Hepatocyte (in vitro differentiated cells): ENCODE results near the gene MYNN. TPM values are rescaled to one million over a fixed set of nuclear protein-coding genes. Genes with fewer than 3 reads are reported as not detected.

Source experiments
- DNase-seq: peaks from one replicate; pipeline ENCODE4 v3.0.0-alpha.2; 2016; ENCODE audit warnings: low spot score
- H2AFZ ChIP-seq: fragments of 200-600 bp; sonication (generic); 2 replicates; pipeline ENCODE4 v1.6.0; 2016; ENCODE audit warnings: antibody characterized with exemption, mild to moderate bottlenecking
- H3K27ac ChIP-seq: fragments of 200-600 bp; sonication (generic); 2 replicates; pipeline ENCODE4 v1.5.1; 2016; ENCODE audit warnings: mild to moderate bottlenecking
- H3K27me3 ChIP-seq: fragments of 200-600 bp; sonication (generic); 2 replicates; pipeline ENCODE4 v1.6.1; 2016
- H3K36me3 ChIP-seq: fragments of 200-600 bp; sonication (generic); replicated peaks from 2 replicates; pipeline ENCODE4 v1.5.1; 2016; ENCODE audit warnings: low read depth; ENCODE audit not compliant: insufficient read depth
- H3K4me1 ChIP-seq: fragments of 200-600 bp; sonication (generic); 2 replicates; pipeline ENCODE4 v1.5.1; 2016; ENCODE audit warnings: mild to moderate bottlenecking, moderate library complexity; ENCODE audit not compliant: insufficient read depth
- H3K4me2 ChIP-seq: fragments of 200-600 bp; sonication (generic); 2 replicates; pipeline ENCODE4 v1.6.0; 2016
- H3K4me3 ChIP-seq: fragments of 200-600 bp; sonication (generic); 2 replicates; pipeline ENCODE4 v1.5.1; 2016; ENCODE audit warnings: mild to moderate bottlenecking
- H3K79me2 ChIP-seq: fragments of 200-600 bp; sonication (generic); 2 replicates; pipeline ENCODE4 v1.6.0; 2017; ENCODE audit warnings: mild to moderate bottlenecking
- H3K9me2 ChIP-seq: fragments of 200-600 bp; sonication (generic); replicated peaks from 2 replicates; pipeline ENCODE4 v1.6.0; 2017; ENCODE audit warnings: mild to moderate bottlenecking; ENCODE audit not compliant: insufficient read depth
- H3K9me3 ChIP-seq: fragments of 200-600 bp; sonication (generic); 2 replicates; pipeline ENCODE4 v1.5.1; 2016; ENCODE audit warnings: low read depth, mild to moderate bottlenecking
- H4K20me1 ChIP-seq: fragments of 200-600 bp; sonication (generic); 2 replicates; pipeline ENCODE4 v1.6.0; 2016; ENCODE audit warnings: mild to moderate bottlenecking; ENCODE audit not compliant: insufficient read depth, poor library complexity, severe bottlenecking
- EZH2 ChIP-seq: fragments of 200-600 bp; sonication (generic); IDR thresholded peaks from 2 replicates; pipeline ENCODE4 v1.6.1; 2016; ENCODE audit warnings: antibody characterized with exemption, mild to moderate bottlenecking, borderline replicate concordance
- EZH2phosphoT487 ChIP-seq: fragments of 200-600 bp; sonication (generic); IDR thresholded peaks from one replicate; pipeline ENCODE4 v1.6.1; 2018; ENCODE audit warnings: antibody characterized with exemption, mild to moderate bottlenecking, low read depth, moderate library complexity; ENCODE audit not compliant: unreplicated experiment, severe bottlenecking
- WGBS: methylation state at CpG from one replicate; pipeline ENCODE4 v1.1.6; 2016; ENCODE audit warnings: low lambda C conversion rate; ENCODE audit errors: missing lambda C conversion rate; 5-methylcytosine and 5-hydroxymethylcytosine counted together
- polyA plus RNA-seq: library from polyadenylated mRNA; unstranded; fragments of >200 nt; fragmentation: Nextera tagmentation; extraction: Ambion mirVana; gene quantifications from 2 replicates; pipeline ENCODE4 v1.2.1, GENCODE V29; 2016
- total RNA-seq: library from RNA; depleted of rRNA; stranded (reverse); fragments of >200 nt; gene quantifications from 2 replicates; pipeline ENCODE4 v1.2.3, GENCODE V29; 2014
- TF ChIP-seq, protein P1 (sequence below): fragments of 200-600 bp; sonication (generic); IDR thresholded peaks from 2 replicates; pipeline ENCODE4 v1.5.1; 2016; ENCODE audit warnings: antibody characterized with exemption, mild to moderate bottlenecking; ENCODE audit not compliant: poor library complexity

The MYNN gene
- total and polyA plus RNA-seq, 2 experiments from 2014 or later: 6.8 to 19.7 TPM

DNA sequence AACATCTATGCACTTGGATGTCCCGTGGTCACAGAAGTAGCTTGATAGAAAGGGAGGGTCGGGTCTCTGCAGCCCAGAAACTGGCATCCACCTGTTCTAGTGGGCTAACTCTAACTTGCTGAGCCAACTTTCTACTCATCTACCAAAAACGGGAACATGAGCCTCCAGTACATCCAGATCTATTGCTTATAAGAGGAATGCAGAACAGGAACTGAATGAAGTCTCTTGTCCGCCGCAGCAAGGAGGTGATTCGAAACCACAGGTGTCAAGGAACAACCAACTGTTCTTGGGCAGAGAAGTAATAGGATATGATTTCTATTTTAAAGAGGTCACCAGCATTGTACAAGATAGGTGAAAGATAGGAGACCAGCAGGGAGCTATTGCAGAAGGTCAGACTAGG, 26.3 kb upstream of the MYNN start:
- Histone ChIP-seq H2AFZ (no peak overlapping the region), H3K27ac (no peak overlapping the region), H3K9me3 (no peaks in the 10 kb centered on the region), H3K36me3 (no peaks in the 10 kb centered on the region), H3K4me3 (no peak overlapping the region), H3K4me2 (no peak overlapping the region), H3K9me2 (no peaks in the 10 kb centered on the region), H3K79me2 (no peaks in the 10 kb centered on the region), H3K27me3 (no peaks in the 10 kb centered on the region), H3K4me1 (no peaks in the 10 kb centered on the region), H4K20me1 (no peaks in the 10 kb centered on the region)
- 72% methylated on average over 6 of the region's 6 CpGs for WGBS
- TF ChIP-seq EZH2: no peak
- no peak for DNase-seq

DNA sequence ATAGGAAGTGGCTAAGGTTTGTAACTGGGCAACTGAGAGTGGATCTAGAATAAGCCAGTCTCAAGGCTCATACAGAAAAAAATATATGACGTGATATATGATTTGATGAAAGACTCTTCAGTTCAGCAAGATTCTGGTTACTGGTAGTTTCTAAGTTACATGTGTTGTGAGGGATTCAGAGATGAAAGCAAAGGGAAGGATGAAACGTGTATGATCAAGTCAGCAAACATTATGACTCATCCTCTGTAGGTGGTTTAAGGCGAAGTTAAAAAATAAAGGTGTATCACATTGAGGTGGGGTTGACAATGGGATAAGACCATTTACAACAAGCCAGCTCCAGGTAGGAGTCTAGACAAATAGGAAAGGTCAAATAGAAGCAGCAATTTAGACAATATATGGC, 24.5 kb upstream of the MYNN start:
- H2AFZ ChIP-seq: no peak overlapping the region
- no peaks in the 10 kb centered on the region for H3K4me1 ChIP-seq
- no peak overlapping the region for H3K4me3 ChIP-seq
- H3K36me3 ChIP-seq: no peaks in the 10 kb centered on the region
- no peak for TF ChIP-seq EZH2phosphoT487
- no peak overlapping the region for H3K4me2 ChIP-seq
- no peaks in the 10 kb centered on the region for H3K9me2 ChIP-seq
- no peaks in the 10 kb centered on the region for H3K27me3 ChIP-seq
- DNase-seq: no peak
- no peaks in the 10 kb centered on the region for H3K9me3 ChIP-seq
- H3K79me2 ChIP-seq: no peaks in the 10 kb centered on the region
- H4K20me1 ChIP-seq: no peaks in the 10 kb centered on the region
- H3K27ac ChIP-seq: peak overlapping the region; percentile 23
- WGBS: 42% methylated on average over 3 of the region's 3 CpGs

DNA sequence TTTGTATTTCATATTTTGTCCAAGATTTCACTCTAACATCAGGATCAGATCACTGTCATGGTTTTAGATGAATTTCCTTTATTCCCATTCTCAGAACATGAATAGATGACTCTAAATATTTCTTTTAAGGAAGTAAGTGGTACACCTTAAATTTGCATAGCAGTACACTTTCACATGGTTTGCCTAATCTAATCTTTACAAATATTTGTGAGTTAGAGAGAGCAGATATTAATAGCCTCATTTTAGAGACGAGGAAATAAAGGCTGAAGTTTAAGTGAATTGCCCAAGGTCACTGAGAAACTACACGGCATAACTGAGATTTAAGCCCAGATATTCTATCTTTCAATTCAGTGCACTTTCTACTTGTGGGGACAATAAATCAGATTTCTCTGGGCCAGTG, 22.5 kb upstream of the MYNN start:
- Histone ChIP-seq H4K20me1 (no peaks in the 10 kb centered on the region), H3K79me2 (no peaks in the 10 kb centered on the region), H2AFZ (no peak overlapping the region), H3K36me3 (no peaks in the 10 kb centered on the region), H3K9me2 (no peaks in the 10 kb centered on the region), H3K9me3 (no peaks in the 10 kb centered on the region), H3K4me2 (no peak overlapping the region), H3K4me3 (no peak overlapping the region), H3K27me3 (no peaks in the 10 kb centered on the region), H3K4me1 (no peaks in the 10 kb centered on the region), H3K27ac (no peak overlapping the region)
- DNase-seq: no peak
- WGBS: 52% methylated on average over 2 of the region's 2 CpGs
- TF ChIP-seq, protein P1, sequence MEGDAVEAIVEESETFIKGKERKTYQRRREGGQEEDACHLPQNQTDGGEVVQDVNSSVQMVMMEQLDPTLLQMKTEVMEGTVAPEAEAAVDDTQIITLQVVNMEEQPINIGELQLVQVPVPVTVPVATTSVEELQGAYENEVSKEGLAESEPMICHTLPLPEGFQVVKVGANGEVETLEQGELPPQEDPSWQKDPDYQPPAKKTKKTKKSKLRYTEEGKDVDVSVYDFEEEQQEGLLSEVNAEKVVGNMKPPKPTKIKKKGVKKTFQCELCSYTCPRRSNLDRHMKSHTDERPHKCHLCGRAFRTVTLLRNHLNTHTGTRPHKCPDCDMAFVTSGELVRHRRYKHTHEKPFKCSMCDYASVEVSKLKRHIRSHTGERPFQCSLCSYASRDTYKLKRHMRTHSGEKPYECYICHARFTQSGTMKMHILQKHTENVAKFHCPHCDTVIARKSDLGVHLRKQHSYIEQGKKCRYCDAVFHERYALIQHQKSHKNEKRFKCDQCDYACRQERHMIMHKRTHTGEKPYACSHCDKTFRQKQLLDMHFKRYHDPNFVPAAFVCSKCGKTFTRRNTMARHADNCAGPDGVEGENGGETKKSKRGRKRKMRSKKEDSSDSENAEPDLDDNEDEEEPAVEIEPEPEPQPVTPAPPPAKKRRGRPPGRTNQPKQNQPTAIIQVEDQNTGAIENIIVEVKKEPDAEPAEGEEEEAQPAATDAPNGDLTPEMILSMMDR: no peak
- TF ChIP-seq EZH2 (no peak), EZH2phosphoT487 (no peak)

DNA sequence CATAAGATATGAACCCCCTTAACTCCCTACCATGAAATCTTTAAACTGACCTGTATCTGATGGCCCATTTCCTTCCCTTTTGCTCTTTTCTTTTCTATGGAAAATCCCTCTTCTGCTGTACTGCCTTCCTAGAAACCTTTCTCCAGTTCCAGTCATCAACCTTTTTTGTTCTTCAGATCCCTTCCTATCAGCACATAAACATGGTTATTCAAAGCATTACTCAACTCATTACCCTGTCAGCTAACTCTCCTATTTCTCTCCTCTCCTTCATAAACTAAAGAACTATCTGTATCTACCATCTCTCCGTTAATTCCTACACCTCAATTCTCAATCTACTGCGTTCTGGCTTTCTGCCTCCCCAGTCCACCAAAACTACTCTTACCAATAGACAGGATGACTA, 21.3 kb upstream of the MYNN start:
- Histone ChIP-seq H3K79me2 (no peaks in the 10 kb centered on the region), H3K4me3 (no peak overlapping the region), H3K4me2 (no peak overlapping the region), H3K4me1 (no peaks in the 10 kb centered on the region), H3K9me3 (no peaks in the 10 kb centered on the region), H2AFZ (no peak overlapping the region), H3K27me3 (no peaks in the 10 kb centered on the region), H3K27ac (no peak overlapping the region), H4K20me1 (no peaks in the 10 kb centered on the region), H3K36me3 (no peaks in the 10 kb centered on the region), H3K9me2 (no peaks in the 10 kb centered on the region)
- 93% methylated on average over 2 of the region's 2 CpGs for WGBS
- TF ChIP-seq EZH2phosphoT487: no peak
- TF ChIP-seq, protein P1: no peak
- DNase-seq: no peak
